Measurements from ENCODE around the gene CWC27. TPM values are rescaled to one million over a fixed set of nuclear protein-coding genes. Genes with fewer than 3 reads are reported as not detected.

Gene CWC27
- total RNA-seq, 1 experiment from 2014 or later, result 32.9 TPM

DNA sequence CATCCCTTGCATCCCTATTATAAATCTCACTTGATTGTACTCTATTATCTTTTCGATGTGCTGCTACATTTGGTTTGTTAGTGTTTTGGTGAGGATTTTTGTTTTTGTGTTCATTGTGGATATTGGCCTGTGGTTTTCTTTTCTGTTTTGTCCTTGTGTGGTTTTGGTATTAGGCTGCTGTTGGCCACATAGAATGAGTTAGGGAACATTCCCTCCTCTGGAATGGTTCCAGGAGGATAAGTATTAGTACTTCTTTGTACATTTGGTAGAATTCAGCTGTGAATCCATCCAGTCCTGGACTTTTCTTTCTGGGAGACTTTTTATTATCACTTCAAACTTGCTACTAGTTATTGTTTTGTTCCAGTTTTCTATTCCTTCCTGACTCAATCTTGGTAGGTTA lies 287.2 kb downstream of the CWC27 start:
- H3K36me3 Mint-ChIP-seq (ENCODE audit: insufficient read depth, unreplicated experiment), result no peaks in the 10 kb centered on the region
- H3K27ac Mint-ChIP-seq (ENCODE audit: unreplicated experiment), result no peak overlapping the region
- BruUV-seq (replicated peaks), result no TSS peak
- H3K4me3 ChIP-seq (ENCODE audit: low read depth, low read length), result no peak overlapping the region
- peaks cover 5% of the 10 kb centered on the region for H3K27me3 Mint-ChIP-seq (ENCODE audit: insufficient read depth, unreplicated experiment)
- DNase-seq, result no peak
- H3K4me1 ChIP-seq, result no peaks in the 10 kb centered on the region
- H3K9me3 Mint-ChIP-seq (ENCODE audit: unreplicated experiment), result no peaks in the 10 kb centered on the region
- POLR2A ChIA-PET, result no interaction called here
- intact Hi-C loops (cut with micrococcal nuclease; ENCODE audit: unreplicated experiment), result no loop called here
- no peaks in the 10 kb centered on the region for H3K9me3 ChIP-seq
- CTCF ChIA-PET, result no interaction called here
- no peaks in the 10 kb centered on the region for H3K4me1 Mint-ChIP-seq (ENCODE audit: low read depth, unreplicated experiment)
- no peaks in the 10 kb centered on the region for H3K27me3 ChIP-seq (replicated peaks; ENCODE audit: control insufficient read depth, insufficient read depth, low read length)
- TF ChIP-seq, protein P1, sequence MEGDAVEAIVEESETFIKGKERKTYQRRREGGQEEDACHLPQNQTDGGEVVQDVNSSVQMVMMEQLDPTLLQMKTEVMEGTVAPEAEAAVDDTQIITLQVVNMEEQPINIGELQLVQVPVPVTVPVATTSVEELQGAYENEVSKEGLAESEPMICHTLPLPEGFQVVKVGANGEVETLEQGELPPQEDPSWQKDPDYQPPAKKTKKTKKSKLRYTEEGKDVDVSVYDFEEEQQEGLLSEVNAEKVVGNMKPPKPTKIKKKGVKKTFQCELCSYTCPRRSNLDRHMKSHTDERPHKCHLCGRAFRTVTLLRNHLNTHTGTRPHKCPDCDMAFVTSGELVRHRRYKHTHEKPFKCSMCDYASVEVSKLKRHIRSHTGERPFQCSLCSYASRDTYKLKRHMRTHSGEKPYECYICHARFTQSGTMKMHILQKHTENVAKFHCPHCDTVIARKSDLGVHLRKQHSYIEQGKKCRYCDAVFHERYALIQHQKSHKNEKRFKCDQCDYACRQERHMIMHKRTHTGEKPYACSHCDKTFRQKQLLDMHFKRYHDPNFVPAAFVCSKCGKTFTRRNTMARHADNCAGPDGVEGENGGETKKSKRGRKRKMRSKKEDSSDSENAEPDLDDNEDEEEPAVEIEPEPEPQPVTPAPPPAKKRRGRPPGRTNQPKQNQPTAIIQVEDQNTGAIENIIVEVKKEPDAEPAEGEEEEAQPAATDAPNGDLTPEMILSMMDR (IDR thresholded peaks at IDR 0.05; ENCODE audit: insufficient read depth in 1 of 2, low read depth in 1 of 2, low read length in 1 of 2, severe bottlenecking in 1 of 2, unreplicated experiment in 1 of 2), result no peak
- no peak overlapping the region for H3K4me3 Mint-ChIP-seq (ENCODE audit: unreplicated experiment)
- H3K36me3 ChIP-seq (ENCODE audit: control insufficient read depth, insufficient read depth, low read length), result no peaks in the 10 kb centered on the region

GRCh38 chr5:65059681-65060598 lies 291.2 kb downstream of the CWC27 start:
- H3K4me3 ChIP-seq (ENCODE audit: low read depth, low read length), result no peak overlapping the region
- TF ChIP-seq, protein P1 (IDR thresholded peaks at IDR 0.05; ENCODE audit: insufficient read depth in 1 of 2, low read depth in 1 of 2, low read length in 1 of 2, severe bottlenecking in 1 of 2, unreplicated experiment in 1 of 2), result no peak

GRCh38 chr5:65061250-65061973 lies 292.7 kb downstream of the CWC27 start:
- Histone ChIP-seq H3K4me1 (no peaks in the 10 kb centered on the region), H3K36me3 (ENCODE audit: control insufficient read depth, insufficient read depth, low read length) (no peaks in the 10 kb centered on the region), H3K4me3 (ENCODE audit: low read depth, low read length) (no peak overlapping the region), H3K27me3 (replicated peaks; ENCODE audit: control insufficient read depth, insufficient read depth, low read length) (no peaks in the 10 kb centered on the region), H3K9me3 (no peaks in the 10 kb centered on the region)
- TF ChIP-seq, protein P1 (IDR thresholded peaks at IDR 0.05; ENCODE audit: insufficient read depth in 1 of 2, low read depth in 1 of 2, low read length in 1 of 2, severe bottlenecking in 1 of 2, unreplicated experiment in 1 of 2), result no peak
- DNase-seq, result no peak
- H3K36me3 Mint-ChIP-seq (ENCODE audit: insufficient read depth, unreplicated experiment), result no peaks in the 10 kb centered on the region
- intact Hi-C loops (cut with micrococcal nuclease; ENCODE audit: unreplicated experiment), result no loop called here
- no peak overlapping the region for H3K4me3 Mint-ChIP-seq (ENCODE audit: unreplicated experiment)
- peaks cover 10% of the 10 kb centered on the region for H3K27me3 Mint-ChIP-seq (ENCODE audit: insufficient read depth, unreplicated experiment)
- BruUV-seq (replicated peaks), result no TSS peak
- POLR2A ChIA-PET, result no interaction called here
- CTCF ChIA-PET, result no interaction called here
- no peak overlapping the region for H3K27ac Mint-ChIP-seq (ENCODE audit: unreplicated experiment)
- H3K4me1 Mint-ChIP-seq (ENCODE audit: low read depth, unreplicated experiment), result no peaks in the 10 kb centered on the region
- no peaks in the 10 kb centered on the region for H3K9me3 Mint-ChIP-seq (ENCODE audit: unreplicated experiment)

More at GRCh38 chr5:65059681-65060598, 291.2 kb downstream of the CWC27 start:
- Mint-ChIP-seq H3K36me3 (ENCODE audit: insufficient read depth, unreplicated experiment) (no peaks in the 10 kb centered on the region), H3K9me3 (ENCODE audit: unreplicated experiment) (no peaks in the 10 kb centered on the region), H3K4me1 (ENCODE audit: low read depth, unreplicated experiment) (no peaks in the 10 kb centered on the region), H3K27ac (ENCODE audit: unreplicated experiment) (no peak overlapping the region), H3K27me3 (ENCODE audit: insufficient read depth, unreplicated experiment) (peaks cover 4% of the 10 kb centered on the region), H3K4me3 (ENCODE audit: unreplicated experiment) (no peak overlapping the region)
- no peaks in the 10 kb centered on the region for H3K36me3 ChIP-seq (ENCODE audit: control insufficient read depth, insufficient read depth, low read length)
- H3K9me3 ChIP-seq, result no peaks in the 10 kb centered on the region
- POLR2A ChIA-PET, result no interaction called here
- no TSS peak for BruUV-seq (replicated peaks)
- CTCF ChIA-PET, result no interaction called here
- H3K27me3 ChIP-seq (replicated peaks; ENCODE audit: control insufficient read depth, insufficient read depth, low read length), result no peaks in the 10 kb centered on the region
- no peaks in the 10 kb centered on the region for H3K4me1 ChIP-seq
- intact Hi-C loops (cut with micrococcal nuclease; ENCODE audit: unreplicated experiment), result no loop called here
- DNase-seq, result no peak
